Measurements from ENCODE around the gene RIMKLB.

DNA sequence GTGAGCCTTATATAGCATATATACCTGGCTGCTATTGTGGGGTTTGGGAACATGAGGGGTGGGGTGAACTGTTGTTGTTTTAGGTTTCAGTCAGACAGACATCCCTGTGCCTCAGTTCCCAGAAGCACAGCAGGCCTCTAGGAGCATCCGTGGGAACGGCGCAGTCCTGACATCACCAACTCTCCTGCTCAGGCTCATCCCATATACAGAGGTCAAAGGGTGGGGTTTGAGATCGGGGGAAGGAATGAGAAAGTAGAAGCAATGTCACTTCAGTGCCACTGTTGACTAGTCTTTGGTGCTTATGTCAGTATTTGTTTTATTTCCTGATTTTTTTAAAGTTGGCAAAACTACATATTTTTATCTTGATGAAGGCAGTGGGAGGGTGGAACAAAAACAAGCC is 81.5 kb downstream of the RIMKLB start:
- TF ChIP-seq, protein P1, sequence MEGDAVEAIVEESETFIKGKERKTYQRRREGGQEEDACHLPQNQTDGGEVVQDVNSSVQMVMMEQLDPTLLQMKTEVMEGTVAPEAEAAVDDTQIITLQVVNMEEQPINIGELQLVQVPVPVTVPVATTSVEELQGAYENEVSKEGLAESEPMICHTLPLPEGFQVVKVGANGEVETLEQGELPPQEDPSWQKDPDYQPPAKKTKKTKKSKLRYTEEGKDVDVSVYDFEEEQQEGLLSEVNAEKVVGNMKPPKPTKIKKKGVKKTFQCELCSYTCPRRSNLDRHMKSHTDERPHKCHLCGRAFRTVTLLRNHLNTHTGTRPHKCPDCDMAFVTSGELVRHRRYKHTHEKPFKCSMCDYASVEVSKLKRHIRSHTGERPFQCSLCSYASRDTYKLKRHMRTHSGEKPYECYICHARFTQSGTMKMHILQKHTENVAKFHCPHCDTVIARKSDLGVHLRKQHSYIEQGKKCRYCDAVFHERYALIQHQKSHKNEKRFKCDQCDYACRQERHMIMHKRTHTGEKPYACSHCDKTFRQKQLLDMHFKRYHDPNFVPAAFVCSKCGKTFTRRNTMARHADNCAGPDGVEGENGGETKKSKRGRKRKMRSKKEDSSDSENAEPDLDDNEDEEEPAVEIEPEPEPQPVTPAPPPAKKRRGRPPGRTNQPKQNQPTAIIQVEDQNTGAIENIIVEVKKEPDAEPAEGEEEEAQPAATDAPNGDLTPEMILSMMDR (IDR thresholded peaks at IDR 0.05): no peak
- TF ChIP-seq EP300 (IDR thresholded peaks at IDR 0.05): no peak
